ENCODE data around the gene CTAGE9. TPM values are rescaled to one million over a fixed set of nuclear protein-coding genes. Genes with fewer than 3 reads are reported as not detected.
"Not testable (repeated sequence)": the region's sequence is repeated elsewhere in the genome, so short reads cannot be mapped to it uniquely, and the experiment has no call there.

Gene CTAGE9
- polyA plus RNA-seq, 3 donors, result 0.02 TPM; not detected in 2

DNA sequence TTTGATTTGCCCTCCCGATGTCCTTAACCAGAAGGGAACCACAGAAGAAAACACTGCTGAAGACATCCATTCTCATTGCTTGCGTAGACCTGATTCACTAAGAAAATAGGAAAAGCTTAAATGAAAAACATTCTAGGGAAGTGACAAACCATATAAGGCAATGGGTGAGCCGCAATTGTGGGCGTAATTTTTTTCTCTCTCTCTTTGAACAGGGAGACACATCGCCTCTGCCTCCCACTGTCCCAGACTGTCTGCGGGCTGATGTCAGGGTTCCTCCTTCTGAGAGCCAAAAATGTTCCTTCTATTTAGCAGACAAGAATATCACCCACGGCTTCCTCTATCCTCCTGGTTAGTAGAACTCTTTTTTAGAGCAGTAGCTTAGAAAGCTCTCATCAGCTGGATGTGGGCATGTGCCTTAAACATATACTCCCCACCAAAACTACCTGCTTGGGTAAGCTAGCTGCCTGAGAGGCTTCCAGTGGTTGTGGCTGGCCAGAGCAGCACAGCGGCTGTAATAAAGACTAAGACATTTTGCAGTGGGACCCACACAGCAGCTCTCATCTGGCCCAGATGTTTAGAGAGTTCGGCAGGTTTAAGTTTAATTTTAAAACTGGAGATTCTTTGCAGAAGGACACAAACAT lies 22.7 kb upstream of the CTAGE9 start:
- no peak overlapping the region for H3K27ac ChIP-seq (ENCODE audit: low read depth, low read length)
- 74 to 83% (median 77%) methylated on average over 9 of the region's 9 CpGs for WGBS, 3 donors

DNA sequence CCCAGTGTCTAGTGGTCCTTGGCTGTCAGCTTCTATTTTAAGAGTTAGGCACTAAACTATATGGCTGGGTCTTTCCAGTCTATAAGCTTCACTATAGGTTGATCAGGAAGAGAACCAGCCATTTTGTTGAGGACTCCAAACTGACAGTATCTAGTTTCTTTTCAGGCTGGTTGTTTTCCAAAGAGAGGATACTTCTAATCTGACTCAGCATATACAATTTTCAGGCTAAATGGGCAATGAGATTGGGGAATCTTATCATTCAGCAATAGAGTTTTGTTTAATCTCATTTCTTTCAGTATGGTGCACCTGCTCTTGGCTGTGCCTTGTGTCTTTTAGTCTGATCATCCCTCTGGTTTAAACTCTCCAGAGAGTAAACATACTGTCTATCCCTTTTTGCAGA lies 20.4 kb upstream of the CTAGE9 start:
- no peak overlapping the region for H3K27ac ChIP-seq (ENCODE audit: low read depth, low read length)

DNA sequence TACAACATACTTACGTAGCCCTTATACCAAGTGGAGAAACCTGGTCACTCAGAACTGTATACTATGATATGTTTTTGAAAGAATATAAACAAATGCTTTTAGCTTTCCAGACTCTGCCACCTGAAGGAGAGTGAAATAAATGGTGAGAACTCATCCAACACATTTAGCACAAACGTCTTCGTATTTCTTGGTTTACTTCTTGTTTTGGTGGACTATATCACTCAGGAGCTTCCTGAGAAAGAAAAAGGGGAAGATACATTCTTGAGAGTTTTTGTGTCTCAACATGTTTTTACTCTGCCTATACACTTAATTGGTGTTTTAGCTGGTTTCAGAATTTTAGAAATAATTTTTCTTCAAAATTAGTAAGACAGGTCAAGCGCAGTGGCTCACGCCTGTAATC lies 19.4 kb upstream of the CTAGE9 start:
- H3K27ac ChIP-seq (ENCODE audit: low read depth, low read length), result no peak overlapping the region
- 64 to 89% (median 75%) methylated on average over 5 of the region's 5 CpGs for WGBS, 3 donors

DNA sequence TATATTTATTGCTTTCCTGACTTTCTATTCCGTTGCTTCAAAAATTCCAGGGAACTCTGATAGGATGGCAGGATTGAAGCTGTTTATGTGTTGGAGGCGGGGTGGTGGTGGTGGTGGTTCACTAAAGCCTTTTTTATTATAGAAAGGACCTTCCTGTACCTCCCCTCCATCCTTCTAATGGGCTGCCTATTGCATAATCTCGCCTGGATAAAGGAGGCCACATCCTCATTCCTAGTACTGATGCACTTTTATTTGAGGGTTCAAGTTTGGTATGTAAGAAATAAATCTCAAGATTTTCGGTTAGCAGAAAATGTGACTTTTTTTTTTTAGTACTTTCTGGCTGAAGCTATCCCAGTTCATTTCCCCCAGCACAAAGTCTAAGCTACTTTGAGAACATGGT lies 18.7 kb upstream of the CTAGE9 start:
- H3K27ac ChIP-seq (ENCODE audit: low read depth, low read length), result no peak overlapping the region
- 67 to 82% (median 80%) methylated on average over 4 of the region's 4 CpGs for WGBS, 3 donors

DNA sequence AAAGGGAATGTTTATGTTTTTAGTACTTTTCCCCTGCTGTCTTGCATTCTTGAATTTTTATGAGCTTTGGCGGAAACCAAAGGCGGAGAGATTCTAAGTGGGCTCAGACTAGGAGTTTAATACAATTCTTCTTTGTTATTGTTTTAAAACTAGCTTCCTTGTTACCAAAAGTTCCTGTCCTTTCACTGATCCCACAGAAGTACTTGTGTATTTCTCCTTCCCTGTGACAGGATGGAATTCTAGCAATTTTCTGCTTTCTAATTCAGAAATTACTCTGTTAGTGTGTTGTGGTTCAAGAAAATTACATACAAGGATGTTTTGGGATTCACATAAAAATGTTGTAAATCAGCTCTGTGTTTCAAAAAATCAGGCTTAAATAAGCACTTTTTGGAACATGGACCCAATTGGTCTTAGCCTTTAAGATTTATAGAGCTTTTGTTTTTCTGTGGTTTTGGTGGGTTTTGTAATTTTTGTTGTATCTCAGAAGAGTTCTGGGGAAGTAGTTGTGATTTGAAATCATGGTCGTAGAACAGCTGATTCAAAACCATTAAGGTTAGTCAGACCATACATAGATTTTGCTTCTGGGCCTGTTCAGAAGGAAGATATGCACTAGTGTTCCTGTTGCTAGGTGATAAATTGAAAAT lies 17.6 kb upstream of the CTAGE9 start:
- WGBS, 3 donors, result 73 to 90% (median 79%) methylated on average over 3 of the region's 3 CpGs
- no peak overlapping the region for H3K27ac ChIP-seq (ENCODE audit: low read depth, low read length)

DNA sequence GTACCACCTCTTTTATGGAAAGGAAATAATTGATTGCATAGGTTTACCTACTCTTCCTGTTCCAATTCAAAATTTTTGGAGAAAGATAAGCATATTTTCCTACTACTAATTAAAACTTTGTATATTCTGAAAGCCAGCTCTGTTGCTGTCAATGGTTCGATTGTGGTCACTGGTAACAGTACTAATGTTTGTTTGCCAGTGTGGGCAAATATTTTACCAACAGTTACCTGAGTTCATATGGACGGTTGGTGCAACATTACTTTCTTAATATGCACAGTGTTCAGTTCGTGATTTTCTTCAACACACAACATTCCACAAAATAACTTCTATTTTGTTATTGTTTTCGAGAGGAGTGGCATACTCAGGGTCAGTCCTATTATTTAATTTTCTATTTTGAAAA lies 17.1 kb upstream of the CTAGE9 start:
- 65 to 86% (median 85%) methylated on average over 4 of the region's 4 CpGs for WGBS, 3 donors

DNA sequence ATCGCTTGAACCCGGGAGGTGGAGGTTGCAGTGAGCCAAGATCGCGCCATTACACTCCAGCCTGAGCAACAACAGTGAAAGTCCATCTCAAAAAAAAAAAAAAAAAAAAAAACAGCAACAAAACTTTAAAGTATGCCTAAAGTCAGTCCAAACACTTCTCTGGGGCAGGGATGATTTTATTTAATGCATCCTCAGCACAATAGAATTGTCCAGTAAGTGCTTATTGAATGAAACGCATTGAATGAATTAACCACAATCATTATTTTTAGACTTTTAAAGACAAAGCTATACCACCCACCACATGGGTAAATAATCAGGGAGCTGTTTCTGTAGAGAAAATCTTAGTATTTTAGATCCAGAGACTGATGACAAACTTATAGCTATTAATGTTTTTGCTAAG lies 16.6 kb upstream of the CTAGE9 start:
- WGBS, 3 donors, result 91 to 98% (median 96%) methylated on average over 5 of the region's 5 CpGs
- no peak overlapping the region for H3K27ac ChIP-seq (ENCODE audit: low read depth, low read length)

More for the DNA sequence above, 17.1 kb upstream of the CTAGE9 start:
- no peak overlapping the region for H3K27ac ChIP-seq (ENCODE audit: low read depth, low read length)

DNA sequence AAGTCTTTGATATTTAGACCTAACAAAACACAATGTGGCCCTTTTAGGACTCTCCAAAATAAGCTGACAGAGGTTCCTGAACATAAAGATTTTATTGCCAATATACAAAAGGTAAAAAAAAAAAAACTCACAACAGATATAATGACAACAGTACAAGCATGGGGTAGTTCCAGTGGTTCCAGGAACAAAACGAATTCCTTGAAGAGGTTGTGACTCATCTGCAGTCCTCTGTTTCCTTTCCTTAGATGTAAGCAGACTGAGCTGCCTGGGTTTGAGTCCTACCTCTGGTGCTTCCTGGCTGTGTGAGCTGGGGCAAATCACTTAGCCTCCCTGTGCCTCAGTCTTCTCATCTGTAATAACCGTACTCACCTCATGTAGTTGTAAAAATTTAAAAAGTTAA lies 13.3 kb upstream of the CTAGE9 start:
- 74 to 86% (median 80%) methylated on average over 2 of the region's 2 CpGs for WGBS, 3 donors
- H3K27ac ChIP-seq (ENCODE audit: low read depth, low read length), result no peak overlapping the region

DNA sequence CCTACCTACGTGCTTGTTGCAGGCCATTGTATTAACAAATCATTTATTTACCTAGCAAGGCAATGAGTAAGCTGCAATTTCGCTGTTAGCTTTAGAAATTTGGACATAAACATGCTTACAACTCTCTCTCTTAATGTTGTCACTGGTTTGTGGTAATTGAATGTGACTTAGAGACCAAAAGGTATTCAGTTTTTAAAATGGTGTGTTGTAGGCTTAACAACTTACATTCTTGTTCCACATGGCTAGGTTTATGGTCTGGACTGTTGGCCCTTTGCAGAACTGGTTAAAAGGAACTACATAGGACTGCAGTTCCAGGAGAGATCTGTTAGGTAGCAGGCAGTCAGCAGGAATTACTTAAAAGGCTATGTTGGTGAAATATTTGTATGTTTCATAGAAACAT lies 10.3 kb upstream of the CTAGE9 start:
- WGBS, 3 donors, result 64 to 86% (median 82%) methylated on average over 2 of the region's 2 CpGs
- no peak overlapping the region for H3K27ac ChIP-seq (ENCODE audit: low read depth, low read length)

DNA sequence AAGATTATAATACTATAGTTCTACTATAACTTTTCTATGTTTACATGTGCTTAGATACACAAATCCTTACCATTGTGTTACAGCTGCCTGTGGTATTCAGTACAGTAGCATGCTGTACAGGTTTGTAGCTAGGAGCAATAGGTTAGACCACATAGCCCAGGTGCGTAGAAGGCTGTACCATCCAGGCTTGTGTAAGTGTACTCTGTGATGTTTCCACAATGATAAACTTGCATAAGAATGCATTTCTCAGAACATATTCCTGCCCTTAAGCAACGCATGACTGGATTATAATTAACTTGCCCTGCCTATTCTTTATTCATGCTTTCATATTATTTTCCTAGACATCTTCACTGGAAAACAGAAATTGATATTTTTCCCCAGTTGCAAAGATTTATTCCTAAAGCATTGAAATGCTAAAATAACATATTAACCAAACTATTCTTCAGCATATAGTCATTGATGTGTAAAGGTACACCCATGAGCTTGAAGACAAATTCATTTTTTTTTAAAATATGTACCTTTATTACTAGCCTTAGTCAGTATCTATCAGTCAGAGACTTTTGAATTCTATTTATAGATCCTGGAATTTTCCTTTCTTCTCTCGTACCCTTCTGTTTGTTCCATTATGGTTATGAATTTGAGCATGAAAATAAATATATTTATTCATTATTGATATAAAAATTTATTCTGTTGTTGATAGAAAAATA lies 7.2 kb upstream of the CTAGE9 start:
- no peak overlapping the region for H3K27ac ChIP-seq (ENCODE audit: low read depth, low read length)
- 67 to 94% (median 89%) methylated on average over 3 of the region's 3 CpGs for WGBS, 3 donors

DNA sequence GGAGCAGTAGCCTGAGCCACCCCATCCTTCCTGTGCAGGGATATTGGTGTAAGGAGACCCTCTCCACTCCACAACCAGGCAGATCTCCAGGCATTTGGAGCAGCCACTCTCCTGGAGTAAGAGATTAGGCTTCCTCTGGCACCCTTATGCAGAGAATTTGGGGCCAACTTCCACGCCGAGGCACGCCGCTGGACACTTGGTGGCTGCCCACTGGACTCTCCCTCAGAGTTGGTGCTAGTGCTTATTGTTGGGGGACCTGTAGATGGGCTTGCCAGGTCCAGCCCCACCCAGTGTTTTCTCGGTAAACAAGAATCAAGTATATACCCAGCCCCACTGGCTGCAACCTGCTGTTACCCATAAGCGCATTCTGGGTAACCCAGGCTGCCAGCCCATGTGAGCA lies 4.8 kb upstream of the CTAGE9 start:
- H3K27ac ChIP-seq (ENCODE audit: low read depth, low read length), result not testable (repeated sequence)
- WGBS, 3 donors, result 84 to 93% (median 89%) methylated on average over 6 of the region's 6 CpGs

DNA sequence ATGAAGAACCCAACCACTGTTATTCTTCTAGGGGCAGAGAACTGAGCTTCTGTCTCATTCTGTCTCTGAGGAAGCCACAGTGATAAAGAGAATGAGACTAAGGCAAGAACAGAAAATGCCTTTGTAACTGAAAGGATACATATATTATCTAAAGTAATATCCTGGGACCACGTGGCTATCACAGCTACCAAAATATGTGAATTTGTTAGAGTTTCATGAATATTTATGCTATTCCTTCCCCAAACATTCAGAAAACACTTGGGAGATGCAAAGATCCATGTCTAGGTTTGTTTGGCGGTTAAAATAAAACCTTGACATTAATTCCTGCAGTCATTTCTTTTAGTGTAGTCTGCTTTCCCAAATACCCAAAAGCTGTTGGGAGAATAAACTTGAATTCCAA lies 6.9 kb downstream of the CTAGE9 start:
- not testable (repeated sequence) for H3K27ac ChIP-seq (ENCODE audit: low read depth, low read length)
- whole genome bisulfite sequencing, 3 donors, result no CpG with 5 or more reads among the region's 2 CpGs

DNA sequence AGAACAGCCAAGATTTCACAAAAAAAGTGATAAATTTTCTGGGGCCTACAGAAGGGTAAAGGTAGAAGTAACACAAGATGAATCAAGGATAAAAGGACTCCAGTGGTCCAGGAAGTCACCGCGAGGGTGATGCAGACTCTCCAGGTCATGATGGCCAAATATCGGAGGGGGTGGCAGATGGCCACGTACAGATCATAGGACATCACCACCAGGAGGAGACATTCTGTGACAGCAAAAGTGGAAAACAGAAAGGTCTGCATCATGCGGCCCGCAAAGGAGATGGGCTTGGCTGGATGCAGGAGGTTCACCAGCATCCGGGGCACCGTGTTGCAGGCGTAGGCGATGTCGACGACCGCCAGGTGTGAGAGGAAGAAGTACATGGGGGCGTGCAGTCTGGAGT lies 10.0 kb downstream of the CTAGE9 start:
- not testable (repeated sequence) for H3K27ac ChIP-seq (ENCODE audit: low read depth, low read length)
- no CpG with 5 or more reads among the region's 14 CpGs for WGBS, 3 donors

DNA sequence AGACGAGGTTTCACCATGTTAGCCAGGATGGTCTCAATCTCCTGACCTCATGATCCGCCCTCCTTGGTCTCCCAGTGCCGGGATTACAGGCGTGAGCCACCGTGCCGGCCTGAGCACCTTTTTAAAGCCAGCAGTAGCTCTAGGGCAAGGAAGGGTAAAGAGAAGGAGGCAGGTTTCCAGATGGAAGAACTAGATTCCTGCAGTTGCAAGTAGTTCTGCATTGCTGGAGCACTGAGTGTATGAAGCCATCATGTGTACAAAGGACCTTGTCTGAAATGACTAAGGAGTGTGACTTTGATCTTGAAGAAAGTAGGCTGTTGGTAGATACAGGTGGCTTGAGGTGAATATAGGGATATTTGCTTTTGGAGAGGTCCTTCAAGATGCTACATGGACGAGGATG lies 13.9 kb downstream of the CTAGE9 start:
- 94 to 96% (median 95%) methylated on average over 7 of the region's 7 CpGs for WGBS, 3 donors
- H3K27ac ChIP-seq (ENCODE audit: low read depth, low read length), result no peak overlapping the region

DNA sequence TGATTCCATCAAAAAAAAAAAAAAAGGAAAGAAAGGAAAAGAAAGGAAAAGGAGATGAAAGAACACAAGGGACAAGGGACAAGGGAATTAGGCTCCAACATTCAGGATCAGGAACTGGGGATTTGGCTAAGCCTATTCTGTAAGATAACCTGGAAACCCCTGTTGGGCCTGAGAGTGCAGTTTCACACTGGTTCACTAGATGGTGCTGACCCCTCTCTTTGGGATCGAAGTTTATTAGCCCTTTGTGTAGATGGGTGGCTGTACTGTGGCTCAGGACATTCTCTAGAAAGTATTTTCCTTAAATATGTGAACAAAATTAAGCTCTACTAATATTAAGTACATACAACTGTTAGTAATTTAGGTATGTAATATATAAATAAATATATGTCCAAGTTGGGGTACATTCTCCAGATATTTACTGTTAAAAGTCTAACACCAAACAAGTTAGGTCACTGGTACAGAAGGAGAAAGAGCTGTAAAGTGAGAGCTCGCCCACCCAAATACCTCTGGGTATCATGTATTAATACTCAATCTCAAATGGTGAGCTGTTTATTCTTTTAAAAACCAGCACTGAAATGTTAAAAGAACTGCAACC lies 15.9 kb downstream of the CTAGE9 start:
- 42 to 48% (median 43%) methylated on average over 2 of the region's 2 CpGs for WGBS, 3 donors
- no peak overlapping the region for H3K27ac ChIP-seq (ENCODE audit: low read depth, low read length)

DNA sequence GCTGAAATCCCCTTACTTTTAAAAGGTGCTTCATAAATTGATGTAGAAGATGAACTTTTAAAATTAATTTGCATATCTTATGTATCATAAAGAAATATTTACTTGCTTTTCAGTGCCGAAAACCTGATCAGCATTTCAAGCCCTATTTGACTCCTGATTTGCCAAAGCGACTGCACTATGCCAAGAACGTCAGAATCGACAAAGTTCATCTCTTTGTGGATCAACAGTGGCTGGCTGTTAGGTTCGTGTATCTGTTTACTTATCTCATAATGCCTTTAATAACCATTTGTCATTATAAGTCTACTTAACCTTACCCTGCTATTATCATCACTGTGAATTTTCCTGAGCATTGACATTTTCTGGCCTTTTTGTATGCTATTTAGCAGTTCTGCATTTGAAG lies 17.4 kb downstream of the CTAGE9 start:
- WGBS, 3 donors, result 76 to 87% (median 82%) methylated on average over 5 of the region's 5 CpGs
- H3K27ac ChIP-seq (ENCODE audit: low read depth, low read length), result no peak overlapping the region

DNA sequence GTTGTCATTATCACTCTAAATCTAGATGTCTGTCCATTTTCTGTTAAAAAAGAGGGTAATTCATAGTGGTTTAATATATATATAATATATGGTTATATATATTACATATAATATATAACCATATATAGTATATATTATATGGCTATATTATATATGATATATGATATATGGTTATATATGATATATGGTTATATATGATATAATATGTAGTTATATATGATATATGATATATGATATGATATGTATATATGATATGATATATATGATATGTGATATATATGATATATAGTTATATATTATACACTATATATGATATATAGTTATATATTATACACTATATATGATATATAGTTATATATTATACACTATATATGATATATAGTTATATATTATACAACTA lies 18.2 kb downstream of the CTAGE9 start:
- H3K27ac ChIP-seq (ENCODE audit: low read depth, low read length), result no peak overlapping the region

DNA sequence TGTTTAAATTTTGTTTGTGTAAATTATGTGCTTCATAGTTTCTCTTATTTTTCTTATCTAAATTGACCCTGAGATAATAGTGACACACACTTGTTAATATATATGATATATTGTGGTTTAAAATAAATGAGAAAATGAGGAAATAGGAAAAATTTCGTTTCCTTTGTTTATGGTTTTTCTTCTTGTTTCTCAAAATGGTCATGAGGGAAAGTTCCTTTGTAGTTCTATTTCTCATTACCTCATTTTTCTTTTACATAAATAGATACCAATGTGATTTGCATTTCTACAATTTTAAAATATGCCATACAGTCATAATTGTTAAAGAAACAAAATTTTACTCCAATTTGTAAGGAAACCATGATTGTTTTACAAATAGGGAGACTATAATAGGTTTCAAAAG lies 18.8 kb downstream of the CTAGE9 start:
- no peak overlapping the region for H3K27ac ChIP-seq (ENCODE audit: low read depth, low read length)
- 35 to 44% (median 36%) methylated on average over 1 of the region's 1 CpG for WGBS, 3 donors

DNA sequence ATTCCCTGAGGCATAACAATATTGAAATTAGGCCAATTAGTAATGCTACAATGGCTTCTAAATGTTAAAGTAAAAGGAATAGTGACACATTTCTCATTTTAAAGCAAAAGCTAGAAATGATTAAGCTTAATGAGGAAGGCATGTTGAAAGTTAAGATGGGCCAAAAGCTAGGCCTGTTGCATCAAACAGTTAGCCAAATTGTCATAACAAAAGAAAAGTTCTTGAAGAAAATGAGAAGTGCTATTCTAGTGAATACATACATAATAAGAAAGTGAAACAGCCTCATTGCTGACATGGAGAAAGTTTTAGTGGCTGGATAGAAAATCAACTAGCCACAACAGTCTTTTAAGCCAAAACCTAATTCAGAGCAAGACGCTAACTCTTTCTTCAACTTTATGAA lies 22.5 kb downstream of the CTAGE9 start:
- H3K27ac ChIP-seq (ENCODE audit: low read depth, low read length), result no peak overlapping the region
- 87 to 100% (median 94%) methylated on average over 1 of the region's 1 CpG for WGBS, 3 donors

DNA sequence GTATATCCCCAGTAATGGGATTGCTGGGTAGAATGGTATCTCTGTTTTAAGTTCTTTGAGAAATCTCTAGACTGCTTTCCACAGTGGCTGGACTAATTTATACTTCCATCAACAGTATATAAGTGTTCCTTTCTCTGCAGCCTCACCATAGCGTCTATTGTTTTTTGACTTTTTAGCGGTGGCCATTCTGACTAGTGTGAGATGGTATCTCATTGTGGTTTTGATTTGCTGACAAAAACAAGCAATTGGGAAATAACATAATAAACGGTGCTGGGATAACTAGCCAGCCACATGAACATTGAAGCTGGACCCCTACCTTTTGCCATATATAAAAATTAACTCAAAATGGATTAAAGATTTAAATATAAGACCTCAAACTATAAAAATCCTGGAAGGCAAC lies 23.8 kb downstream of the CTAGE9 start:
- H3K27ac ChIP-seq (ENCODE audit: low read depth, low read length), result no peak overlapping the region
- WGBS, 3 donors, result 80 to 90% (median 81%) methylated on average over 3 of the region's 3 CpGs

All from adipose tissue (tissue), 3 donors.